IMR-90 (cell line): ENCODE measurements around the gene CASP1. TPM values are rescaled to one million over a fixed set of nuclear protein-coding genes. Genes with fewer than 3 reads are reported as not detected.

Experiments
- ATAC-seq: fragments of 200-7000 bp; cut with Tn5 transposase; 2 replicates; pipeline ENCODE4 v1.9.1; 2020; ENCODE audit warnings: low read depth, mild to moderate bottlenecking, moderate library complexity
- BruUV-seq: library from RNA; stranded (reverse); fragments of 400-500 nt; replicated peaks from 2 replicates; lab custom pipeline; 2021; lab: Mats Ljungman, UMichigan
- CTCF ChIA-PET: fragments of 300-600 bp; formaldehyde crosslinking; extraction: SDS; loops from one replicate; lab custom pipeline; 2021; ENCODE audit warnings: antibody characterized with exemption; lab: Yijun Ruan, JAX
- POLR2A ChIA-PET: fragments of 300-600 bp; sonication (Branson Sonifier 250); formaldehyde crosslinking; loops from one replicate; lab custom pipeline; 2022; ENCODE audit warnings: antibody characterized with exemption; ENCODE audit not compliant: unreplicated experiment; lab: Charles Lee
- DNase-seq: peaks from one replicate; pipeline ENCODE4 v3.0.0; 2013
- H2AFZ ChIP-seq: replicated peaks from 2 replicates; pipeline ENCODE3; 2013; ENCODE audit warnings: low read length, mild to moderate bottlenecking; ENCODE audit not compliant: poor library complexity
- H2AK5ac ChIP-seq: 2 replicates; pipeline ENCODE4 v1.6.1; 2013; ENCODE audit warnings: low read depth, low read length, inconsistent platforms
- H2AK9ac ChIP-seq: replicated peaks from 2 replicates; pipeline ENCODE3; 2013; ENCODE audit warnings: mild to moderate bottlenecking, low read depth, low read length, moderate library complexity; ENCODE audit not compliant: poor library complexity
- H2BK120ac ChIP-seq: 2 replicates; pipeline ENCODE4 v1.6.1; 2013; ENCODE audit warnings: low read depth, low read length, inconsistent platforms
- H2BK15ac ChIP-seq: 3 replicates; pipeline ENCODE4 v1.6.1; 2013; ENCODE audit warnings: low read depth, low read length, inconsistent platforms
- H2BK20ac ChIP-seq: 2 replicates; pipeline ENCODE4 v1.6.1; 2013; ENCODE audit warnings: low read depth, mild to moderate bottlenecking, inconsistent platforms, low read length, moderate library complexity
- H2BK5ac ChIP-seq: 2 replicates; pipeline ENCODE4 v1.6.1; 2013; ENCODE audit warnings: mild to moderate bottlenecking, low read depth, low read length, inconsistent platforms; ENCODE audit not compliant: poor library complexity, severe bottlenecking
- H3K14ac ChIP-seq: replicated peaks from 2 replicates; pipeline ENCODE4 v1.6.1; 2013; ENCODE audit warnings: low read depth, low read length, inconsistent platforms
- H3K18ac ChIP-seq: 2 replicates; pipeline ENCODE4 v1.6.1; 2013; ENCODE audit warnings: low read depth, low read length, control low read depth
- H3K23ac ChIP-seq: 2 replicates; pipeline ENCODE4 v1.6.1; 2013; ENCODE audit warnings: low read depth, low read length, inconsistent platforms
- H3K27ac ChIP-seq: 2 replicates; pipeline ENCODE4 v1.5.1; 2013; ENCODE audit warnings: mild to moderate bottlenecking, control low read depth, low read length; ENCODE audit not compliant: insufficient read depth
- H3K27me3 ChIP-seq: 2 replicates; pipeline ENCODE4 v1.6.1; 2013; ENCODE audit warnings: low read length; ENCODE audit not compliant: control insufficient read depth, insufficient read depth
- H3K36me3 ChIP-seq: 2 replicates; pipeline ENCODE4 v1.6.1; 2013; ENCODE audit warnings: low read length, mixed read lengths; ENCODE audit not compliant: control insufficient read depth, insufficient read depth
- H3K4ac ChIP-seq: 2 replicates; pipeline ENCODE4 v1.6.1; 2013; ENCODE audit warnings: low read depth, low read length, inconsistent platforms
- H3K4me1 ChIP-seq: 2 replicates; pipeline ENCODE4 v1.6.1; 2013; ENCODE audit warnings: low read length, mixed read lengths; ENCODE audit not compliant: control insufficient read depth, insufficient read depth
- H3K4me2 ChIP-seq: 2 replicates; pipeline ENCODE4 v1.6.1; 2013; ENCODE audit warnings: low read depth, mild to moderate bottlenecking, control low read depth, low read length, moderate library complexity
- H3K4me3 ChIP-seq: 2 replicates; pipeline ENCODE4 v1.5.1; 2013; ENCODE audit warnings: low read depth, mild to moderate bottlenecking, control low read depth, low read length, moderate library complexity; ENCODE audit not compliant: insufficient read depth
- H3K56ac ChIP-seq: 2 replicates; pipeline ENCODE4 v1.6.1; 2013; ENCODE audit warnings: low read length, inconsistent platforms; ENCODE audit not compliant: insufficient read depth; ENCODE audit errors: extremely low read depth
- H3K79me1 ChIP-seq, 2 experiments: 2 replicates each; pipeline ENCODE4 v1.6.1; 2013; ENCODE audit warnings: low read length in 2 of 2, inconsistent platforms in 1 of 2, low read depth in 1 of 2
- H3K9ac ChIP-seq: 2 replicates; pipeline ENCODE4 v1.6.1; 2013; ENCODE audit warnings: low read depth, low read length, control low read depth
- H3K9me1 ChIP-seq: 2 replicates; pipeline ENCODE4 v1.6.1; 2013; ENCODE audit warnings: low read length, inconsistent platforms; ENCODE audit not compliant: insufficient read depth
- H3K9me3 ChIP-seq: 2 replicates; pipeline ENCODE4 v1.6.1; 2013; ENCODE audit warnings: low read length; ENCODE audit not compliant: control insufficient read depth, insufficient read depth
- H4K20me1 ChIP-seq: 2 replicates; pipeline ENCODE4 v1.6.1; 2013; ENCODE audit warnings: low read length, inconsistent platforms; ENCODE audit not compliant: insufficient read depth
- H4K5ac ChIP-seq: 2 replicates; pipeline ENCODE4 v1.6.1; 2013; ENCODE audit warnings: mild to moderate bottlenecking, low read depth, low read length, control low read depth
- H4K8ac ChIP-seq, 2 experiments: 2 replicates each; pipeline ENCODE4 v1.6.1; 2013; ENCODE audit warnings: low read depth in 2 of 2, low read length in 2 of 2, control low read depth in 1 of 2, inconsistent platforms in 1 of 2
- H4K91ac ChIP-seq: 2 replicates; pipeline ENCODE4 v1.6.1; 2013; ENCODE audit warnings: low read depth, low read length, inconsistent platforms; ENCODE audit not compliant: insufficient read depth
- BHLHE40 ChIP-seq: fragments of 150-350 bp; IDR thresholded peaks from 2 replicates; pipeline ENCODE4 v1.6.1; 2016; ENCODE audit warnings: mild to moderate bottlenecking, low read depth, low read length
- CEBPB ChIP-seq: IDR thresholded peaks from 2 replicates; pipeline ENCODE4 v1.6.1; 2012; ENCODE audit warnings: low read depth, low read length, improper control_type of control experiment
- CHD1 ChIP-seq: IDR thresholded peaks from 2 replicates; pipeline ENCODE4 v1.6.1; 2012; ENCODE audit warnings: low read depth, low read length, improper control_type of control experiment
- CTCF ChIP-seq: conservative IDR thresholded peaks from 2 replicates; pipeline ENCODE4 v1.5.1; 2012; ENCODE audit warnings: mild to moderate bottlenecking, low read depth, low read length, improper control_type of control experiment
- ELK1 ChIP-seq: fragments of 150-350 bp; IDR thresholded peaks from 2 replicates; pipeline ENCODE4 v1.6.1; 2016; ENCODE audit warnings: low read depth, mild to moderate bottlenecking, low read length, moderate library complexity, borderline replicate concordance
- FOS ChIP-seq: fragments of 150-350 bp; IDR thresholded peaks from 2 replicates; pipeline ENCODE4 v1.6.1; 2016; ENCODE audit warnings: low read depth, low read length
- MAFK ChIP-seq: IDR thresholded peaks from 2 replicates; pipeline ENCODE4 v1.6.1; 2012; ENCODE audit warnings: low read depth, low read length, improper control_type of control experiment
- MAZ ChIP-seq: IDR thresholded peaks from 2 replicates; pipeline ENCODE4 v1.6.1; 2012; ENCODE audit warnings: low read depth, mild to moderate bottlenecking, low read length, improper control_type of control experiment, moderate library complexity, borderline replicate concordance
- NFE2L2 ChIP-seq: fragments of 150-350 bp; IDR thresholded peaks from 2 replicates; pipeline ENCODE4 v1.6.1; 2016; ENCODE audit warnings: low read depth, mild to moderate bottlenecking, low read length
- POLR2A ChIP-seq: IDR thresholded peaks from 2 replicates; pipeline ENCODE4 v1.6.1; 2012; ENCODE audit warnings: mild to moderate bottlenecking, low read depth, low read length
- RAD21 ChIP-seq: IDR thresholded peaks from 2 replicates; pipeline ENCODE4 v1.6.1; 2012; ENCODE audit warnings: low read length, improper control_type of control experiment
- RCOR1 ChIP-seq: IDR thresholded peaks from 2 replicates; pipeline ENCODE4 v1.6.1; 2012; ENCODE audit warnings: mild to moderate bottlenecking, low read length, improper control_type of control experiment; ENCODE audit not compliant: insufficient replicate concordance
- RFX5 ChIP-seq: IDR thresholded peaks from 2 replicates; pipeline ENCODE4 v1.8.0; 2012; ENCODE audit warnings: low read depth, mild to moderate bottlenecking, low read length, moderate library complexity
- SMC3 ChIP-seq: fragments of 150-350 bp; IDR thresholded peaks from 2 replicates; pipeline ENCODE4 v1.6.1; 2016; ENCODE audit warnings: low read depth, mild to moderate bottlenecking, antibody characterized with exemption, low read length, moderate library complexity
- WGBS, 2 experiments: methylation state at CpG; one replicate each; pipeline versions ENCODE4 v1.1.5 to v1.1.7; 2013; ENCODE audit warnings: missing lambda C conversion rate in 2 of 2; ENCODE audit not compliant: insufficient read length in 1 of 2; ENCODE audit errors: extremely low coverage in 2 of 2; 5-methylcytosine and 5-hydroxymethylcytosine counted together
- dilution Hi-C: fragments of 300-500 bp; cut with HindIII; formaldehyde crosslinking; loops from one replicate; pipeline ENCODE4 v1.14.3; 2018; ENCODE audit warnings: low sequenced_read_pairs; ENCODE audit not compliant: unreplicated experiment
- in situ Hi-C: fragments of 300-500 bp; cut with MboI; formaldehyde crosslinking; loops from 3 replicates; pipeline ENCODE4 v1.14.3; 2019; ENCODE audit warnings: low sequenced_read_pairs, inconsistent platforms, mixed read lengths
- intact Hi-C: fragments of 100-400 bp; cut with micrococcal nuclease; formaldehyde crosslinking; loops from 2 replicates; pipeline ENCODE4 v1.10.0; 2022
- polyA plus RNA-seq, 3 experiments: library from polyadenylated mRNA; depleted of rRNA; stranded (reverse); fragments of >200 nt; gene quantifications; 2 replicates each; pipeline ENCODE4 v1.2.3, GENCODE V29; 2012; ENCODE audit warnings: low replicate concordance in 1 of 3
- total RNA-seq: library from RNA; depleted of rRNA; stranded (reverse); fragments of >200 nt; gene quantifications from 2 replicates; pipeline ENCODE4 v1.2.3, GENCODE V29; 2012

Gene CASP1
- total and polyA plus RNA-seq, 2 of the 4 experiments (the other 2 are of a cell fraction), result 12.5 to 31.2 TPM

GRCh38 chr11:105046898-105047579 is 12.1 kb upstream of the CASP1 start:
- in situ Hi-C loops, result no loop called here
- no peak overlapping the region for H4K5ac ChIP-seq
- H3K36me3 ChIP-seq, result no peaks in the 10 kb centered on the region; the same call in 1 of the 2 replicates
- no peak overlapping the region for H2AK9ac ChIP-seq
- H3K9me3 ChIP-seq, result no peaks in the 10 kb centered on the region
- peaks cover 0 to 22% of the 10 kb centered on the region in 2 experiments; a peak in 2 of 4 replicates for H3K79me1 ChIP-seq
- no peak overlapping the region; the same call in 1 of the 2 replicates for H3K27ac ChIP-seq
- peak overlapping the region; percentile 30; the same call in 1 of the 2 replicates for H2BK20ac ChIP-seq
- H4K8ac ChIP-seq, result peak overlapping the region in 1 of 2 experiments; percentile 26; a peak in 1 of 4 replicates
- peak; percentile 100 for DNase-seq
- H4K20me1 ChIP-seq, result no peaks in the 10 kb centered on the region
- no peak overlapping the region for H3K9ac ChIP-seq
- BruUV-seq, result no TSS peak
- H4K91ac ChIP-seq, result no peak overlapping the region
- WGBS, 2 experiments, result no CpG with 5 or more reads among the region's 8 CpGs
- CTCF ChIA-PET, result no interaction called here
- H3K27me3 ChIP-seq, result no peaks in the 10 kb centered on the region
- peak; percentile 93 for ATAC-seq
- POLR2A ChIA-PET, result no interaction called here
- H3K9me1 ChIP-seq, result 0 out of 2 replicates have a peak, but pooled peaks cover 3% of the 10 kb centered on the region
- peaks cover 9% of the 10 kb centered on the region for H3K4me1 ChIP-seq
- peak overlapping the region; percentile 89; the same call in 1 of the 2 replicates for H3K4ac ChIP-seq
- H3K23ac ChIP-seq, result no peak overlapping the region
- H3K56ac ChIP-seq, result no peak overlapping the region
- peak overlapping the region; percentile 31; the same call in 1 of the 2 replicates for H3K18ac ChIP-seq
- H2BK15ac ChIP-seq, result no peak overlapping the region; the same call in 1 of the 3 replicates
- no peak overlapping the region for H3K14ac ChIP-seq
- H2AK5ac ChIP-seq, result no peak overlapping the region
- intact Hi-C loops, result loop anchor here (2.0 to 5.0 kb wide), 4 partner anchors 78 to 815 kb away; partner anchors contain the start of gene CASP4
- H2AFZ ChIP-seq, result no peak overlapping the region
- H2BK5ac ChIP-seq, result peak overlapping the region; percentile 93
- dilution Hi-C loops, result no loop called here
- peak overlapping the region; percentile 48; the same call in 1 of the 2 replicates for H2BK120ac ChIP-seq
- peak overlapping the region; percentile 32; the same call in 1 of the 2 replicates for H3K4me2 ChIP-seq
- H3K4me3 ChIP-seq, result no peak overlapping the region
- TF ChIP-seq MAFK (peak; percentile 86), ELK1 (no peak), SMC3 (no peak), CEBPB (peak; percentile 70; the same call in 1 of the 2 replicates), NFE2L2 (peak; percentile 55; the same call in 1 of the 2 replicates), POLR2A (no peak), RFX5 (no peak), RCOR1 (peak; percentile 94), FOS (peak; percentile 98), MAZ (peak; percentile 66; the same call in 1 of the 2 replicates), BHLHE40 (peak; percentile 76), CHD1 (no peak), CTCF (no peak), RAD21 (peak; percentile 10; the same call in 1 of the 2 replicates)
